ENCODE results near the gene ASB4.

DNA sequence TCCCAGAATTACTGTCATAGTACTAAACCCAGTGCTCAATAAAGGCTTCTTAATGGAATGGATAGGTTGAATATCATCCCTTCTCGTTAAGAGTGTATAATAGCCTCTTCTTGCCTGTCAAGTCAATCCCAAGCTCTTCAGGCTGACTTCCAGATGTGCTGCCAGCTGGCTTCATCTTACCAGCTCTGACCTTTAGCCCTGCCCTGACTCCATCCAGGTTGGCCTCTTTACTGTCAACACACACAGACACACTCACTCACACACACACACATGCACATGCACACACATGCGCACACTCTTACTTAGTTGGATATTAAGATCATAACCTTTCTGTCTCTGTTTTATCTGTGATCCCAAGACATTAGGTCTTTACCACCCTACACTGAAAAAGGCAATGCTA is 49.1 kb downstream of the ASB4 start:
- TF ChIP-seq, protein P1, sequence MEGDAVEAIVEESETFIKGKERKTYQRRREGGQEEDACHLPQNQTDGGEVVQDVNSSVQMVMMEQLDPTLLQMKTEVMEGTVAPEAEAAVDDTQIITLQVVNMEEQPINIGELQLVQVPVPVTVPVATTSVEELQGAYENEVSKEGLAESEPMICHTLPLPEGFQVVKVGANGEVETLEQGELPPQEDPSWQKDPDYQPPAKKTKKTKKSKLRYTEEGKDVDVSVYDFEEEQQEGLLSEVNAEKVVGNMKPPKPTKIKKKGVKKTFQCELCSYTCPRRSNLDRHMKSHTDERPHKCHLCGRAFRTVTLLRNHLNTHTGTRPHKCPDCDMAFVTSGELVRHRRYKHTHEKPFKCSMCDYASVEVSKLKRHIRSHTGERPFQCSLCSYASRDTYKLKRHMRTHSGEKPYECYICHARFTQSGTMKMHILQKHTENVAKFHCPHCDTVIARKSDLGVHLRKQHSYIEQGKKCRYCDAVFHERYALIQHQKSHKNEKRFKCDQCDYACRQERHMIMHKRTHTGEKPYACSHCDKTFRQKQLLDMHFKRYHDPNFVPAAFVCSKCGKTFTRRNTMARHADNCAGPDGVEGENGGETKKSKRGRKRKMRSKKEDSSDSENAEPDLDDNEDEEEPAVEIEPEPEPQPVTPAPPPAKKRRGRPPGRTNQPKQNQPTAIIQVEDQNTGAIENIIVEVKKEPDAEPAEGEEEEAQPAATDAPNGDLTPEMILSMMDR (IDR thresholded peaks at IDR 0.05; ENCODE audit: insufficient read depth, low read length, poor library complexity, severe bottlenecking) = no peak
- no peak for TF ChIP-seq EZH2phosphoT487 (conservative IDR thresholded peaks at IDR 0.05; ENCODE audit: low read length)
